PFSK-1 (cell line): ENCODE data around the gene NEK5.

Experiments
- POLR2AphosphoS5 ChIP-seq: IDR thresholded peaks from 2 replicates; pipeline ENCODE4 v1.6.1; 2012; ENCODE audit warnings: low read depth, mild to moderate bottlenecking, control low read depth, low read length, moderate library complexity
- REST ChIP-seq, 2 experiments: IDR thresholded peaks; 2 replicates each; pipeline versions ENCODE4 v1.6.1 to v1.8.0; 2011 to 2012; ENCODE audit warnings: low read depth in 2 of 2, low read length in 2 of 2, control low read depth in 1 of 2, inconsistent platforms in 1 of 2, mild to moderate bottlenecking in 1 of 2, moderate library complexity in 1 of 2; ENCODE audit not compliant: insufficient read depth in 1 of 2
- SIN3A ChIP-seq: IDR thresholded peaks from 2 replicates; pipeline ENCODE4 v1.6.1; 2012; ENCODE audit warnings: mild to moderate bottlenecking, low read length, moderate library complexity, borderline replicate concordance; ENCODE audit not compliant: insufficient read depth

DNA sequence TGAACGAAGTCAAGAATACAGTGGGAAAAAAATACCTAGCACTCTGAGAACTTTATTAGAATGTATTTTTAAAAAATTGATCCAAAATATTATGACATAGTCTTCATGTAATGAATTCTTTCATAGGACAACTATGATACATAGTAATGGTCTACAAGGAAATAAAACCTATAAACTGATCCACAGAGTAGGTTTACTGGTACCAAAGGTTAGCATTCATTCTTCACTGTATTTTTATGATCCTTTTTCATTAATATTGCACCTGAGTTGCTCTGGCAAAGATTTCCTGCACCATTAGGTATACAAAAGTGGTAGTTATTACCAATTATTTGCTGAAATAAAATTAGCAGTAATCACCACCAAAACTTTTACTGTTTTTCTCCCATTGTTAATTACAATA lies 26.3 kb upstream of the NEK5 start:
- TF ChIP-seq POLR2AphosphoS5 (no peak), SIN3A (no peak), REST (IDR thresholded peaks at IDR 0.05; ENCODE audit: insufficient read depth in 1 of 2, low read depth in 2 of 2, low read length in 2 of 2) (no peak)
